Transverse colon (tissue), 4 donors: ENCODE data around the gene SLC19A1. TPM values are rescaled to one million over a fixed set of nuclear protein-coding genes. Genes with fewer than 3 reads are reported as not detected.

Experiments
- DNase-seq: peaks from one replicate; pipeline ENCODE4 v3.0.0-alpha.2; 2019
- H3K27ac ChIP-seq, 4 donors: fragments of 200-600 bp; sonication (generic); 2 replicates each; pipeline ENCODE4 v1.5.1; 2016 to 2018; ENCODE audit warnings: inconsistent platforms in 4 of 4
- H3K27me3 ChIP-seq: fragments of 200-600 bp; sonication (generic); 2 replicates; pipeline ENCODE4 v1.5.1; 2017; ENCODE audit warnings: inconsistent platforms
- H3K36me3 ChIP-seq, 4 donors: fragments of 200-600 bp; sonication (generic); 2 replicates each; pipeline ENCODE4 v1.5.1; 2017 to 2019; ENCODE audit warnings: inconsistent platforms in 4 of 4
- H3K4me1 ChIP-seq, 4 donors: fragments of 200-600 bp; sonication (generic); 2 replicates each; pipeline ENCODE4 v1.5.1; 2017 to 2020; ENCODE audit warnings: inconsistent platforms in 4 of 4
- H3K4me3 ChIP-seq, 4 donors: fragments of 200-600 bp; sonication (generic); 1 replicate in 1 of 4; 2 replicates in 3 of 4; pipeline versions ENCODE4 v1.5.1 to v1.6.1; 2017 to 2019; ENCODE audit warnings: inconsistent platforms in 4 of 4
- H3K9me3 ChIP-seq, 2 donors: fragments of 200-600 bp; sonication (generic); 2 replicates each; pipeline ENCODE4 v1.5.1; 2017 to 2019; ENCODE audit warnings: inconsistent platforms in 2 of 2
- CTCF ChIP-seq, 5 experiments: fragments of 200-600 bp in 3 of 5; fragments of 450-650 bp in 2 of 5; sonication (generic) in 3 of 5; IDR thresholded peaks; 1 replicate in 2 of 5; 2 replicates in 3 of 5; pipeline ENCODE4 v1.5.1; 2016 to 2017; ENCODE audit warnings: antibody characterized with exemption in 5 of 5, inconsistent platforms in 3 of 5, mild to moderate bottlenecking in 2 of 5, moderate library complexity in 1 of 5
- EP300 ChIP-seq: sonication (generic); formaldehyde crosslinking; IDR thresholded peaks from one replicate; pipeline ENCODE4 v1.6.1; 2017; ENCODE audit warnings: antibody characterized with exemption, low read depth
- POLR2A ChIP-seq: fragments of 450-650 bp; IDR thresholded peaks from one replicate; pipeline ENCODE4 v1.6.1; 2016; ENCODE audit warnings: antibody characterized with exemption, mild to moderate bottlenecking, moderate library complexity
- POLR2AphosphoS5 ChIP-seq, 3 donors: sonication (generic); formaldehyde crosslinking; IDR thresholded peaks; one replicate each; pipeline ENCODE4 v1.6.1; 2016; ENCODE audit warnings: antibody characterized with exemption in 3 of 3
- WGBS, 2 donors: methylation state at CpG; one replicate each; pipeline ENCODE4 v1.1.5; 2018; ENCODE audit warnings: low coverage in 1 of 2; 5-methylcytosine and 5-hydroxymethylcytosine counted together
- in situ Hi-C, 4 donors: fragments of 200-750 bp; cut with MboI; loops; one replicate each; pipeline versions ENCODE4 v1.15.0 to v1.15.1; 2017; ENCODE audit warnings: low sequenced_read_pairs in 3 of 4, low pct_ligation_motif_present in 1 of 4, low pct_unique_long_range_greater_than_20kb in 1 of 4
- intact Hi-C: fragments of 100-400 bp; cut with DNase I; formaldehyde crosslinking; loops from one replicate; pipeline ENCODE4 v1.15.1; 2023; ENCODE audit warnings: low total_unique reads
- total RNA-seq, 4 donors: library from RNA; depleted of rRNA; stranded (reverse); fragments of >200 nt; gene quantifications; one replicate each; pipeline ENCODE4 v1.1.0, GENCODE V29; 2016

SLC19A1 gene
- total RNA-seq, 4 donors from 2014 or later = 8.3 to 24.1 (median 17.3) TPM

DNA sequence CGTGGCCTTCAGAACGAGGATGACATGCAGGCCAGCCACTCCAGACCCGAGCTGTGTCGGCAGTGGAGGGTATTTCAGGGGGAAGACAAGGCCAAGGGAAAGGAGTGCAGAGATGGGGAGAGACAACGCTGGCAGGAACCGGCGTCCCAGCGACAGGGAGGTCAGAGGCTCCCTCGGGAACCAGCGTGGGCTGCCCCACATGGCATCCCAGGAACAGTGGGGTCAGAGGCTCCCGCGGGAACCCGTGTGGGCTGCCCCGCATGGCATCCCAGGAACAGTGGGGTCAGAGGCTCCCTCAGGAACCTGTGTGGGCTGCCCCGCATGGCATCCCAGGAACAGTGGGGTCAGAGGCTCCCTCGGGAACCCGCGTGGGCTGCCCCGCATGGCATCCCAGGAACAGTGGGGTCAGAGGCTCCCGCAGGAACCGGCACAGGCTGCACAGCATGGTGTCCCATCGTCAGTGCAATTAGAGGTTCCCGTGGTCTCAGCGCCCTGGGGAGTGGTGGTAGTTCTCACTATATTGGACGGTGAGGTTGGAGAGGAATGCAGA, 43.0 kb downstream of the SLC19A1 start:
- Histone ChIP-seq H3K9me3 (no peaks in the 10 kb centered on the region), H3K4me1 (no peaks in the 10 kb centered on the region), H3K4me3 (no peak overlapping the region), H3K36me3 (no peaks in the 10 kb centered on the region), H3K27ac (no peak overlapping the region), H3K27me3 (no peaks in the 10 kb centered on the region)
- in situ Hi-C loops (no loop called here), intact Hi-C loops (no loop called here)
- TF ChIP-seq POLR2A (no peak), CTCF (IDR thresholded peaks at IDR 0.05) (no peak), EP300 (no peak), POLR2AphosphoS5 (IDR thresholded peaks at IDR 0.05) (no peak)
- WGBS, 2 donors = 86% methylated on average over 25 of the region's 25 CpGs; no CpG with 5 or more reads in 1 of the 2 donors
- no peak for DNase-seq

DNA sequence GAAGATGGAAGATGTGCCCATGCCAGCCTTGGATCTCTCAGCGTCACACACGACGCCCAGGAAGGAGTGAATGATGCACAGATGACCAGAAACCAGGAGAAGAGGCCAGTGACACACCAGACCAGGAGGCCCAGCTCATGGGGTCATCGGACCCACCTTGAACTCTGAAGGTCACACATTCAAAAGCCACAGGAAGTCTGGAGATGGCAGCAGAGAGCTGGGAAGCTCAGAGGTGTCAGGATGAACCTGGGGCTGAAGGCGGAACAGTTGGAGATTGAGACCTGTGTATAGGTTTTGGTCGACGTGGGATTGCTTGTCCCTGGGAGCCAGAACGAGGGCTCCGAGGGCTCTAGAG, 43.6 kb downstream of the SLC19A1 start:
- in situ Hi-C loops = no loop called here
- no peak for TF ChIP-seq POLR2A
- no peak for TF ChIP-seq POLR2AphosphoS5 (IDR thresholded peaks at IDR 0.05)
- TF ChIP-seq EP300 = no peak
- no peak for TF ChIP-seq CTCF (IDR thresholded peaks at IDR 0.05)
- Histone ChIP-seq H3K9me3 (no peaks in the 10 kb centered on the region), H3K36me3 (no peaks in the 10 kb centered on the region), H3K27ac (no peak overlapping the region), H3K4me3 (no peak overlapping the region), H3K27me3 (no peaks in the 10 kb centered on the region), H3K4me1 (no peaks in the 10 kb centered on the region)
- DNase-seq = no peak
- intact Hi-C loops = no loop called here
- 57 to 83% methylated on average over 6 to 9 of the region's 9 CpGs for WGBS, 2 donors

DNA sequence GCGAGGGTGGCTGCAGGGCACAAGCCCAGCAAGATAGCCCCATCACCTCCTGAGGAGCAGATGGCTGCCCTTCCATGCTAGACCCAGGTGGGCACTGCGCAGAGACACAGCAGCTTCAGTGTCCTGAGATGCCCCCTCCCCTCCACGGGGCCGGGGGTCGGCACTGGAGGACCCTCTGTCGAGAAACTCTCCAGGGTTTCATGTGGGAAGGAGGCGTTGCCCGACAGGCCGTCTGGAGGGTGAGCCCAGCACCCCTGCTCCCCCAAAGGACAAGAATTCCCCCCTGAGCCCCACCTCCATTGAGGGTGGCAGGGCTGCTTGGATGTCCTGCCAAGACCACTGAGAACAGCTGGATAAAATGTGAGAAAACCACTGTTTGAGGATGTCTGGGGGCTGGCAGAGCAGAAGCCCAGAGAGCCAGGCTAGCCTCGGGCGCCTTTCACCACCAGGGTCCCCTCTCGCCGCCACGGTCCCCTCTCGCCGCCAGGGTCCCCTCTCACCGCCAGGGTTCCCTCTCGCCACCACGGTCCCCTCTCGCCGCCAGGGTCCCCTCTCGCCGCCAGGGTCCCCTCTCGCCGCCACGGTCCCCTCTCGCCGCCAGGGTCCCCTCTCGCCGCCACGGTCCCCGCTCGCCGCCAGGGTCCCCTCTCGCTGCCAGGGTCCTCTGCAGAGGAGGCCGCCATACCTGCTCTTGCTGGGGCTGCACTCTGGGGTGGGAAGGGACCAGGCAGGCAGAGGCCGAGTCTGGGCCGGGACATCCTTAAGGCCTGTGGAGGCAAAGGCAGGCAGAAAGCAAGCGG, 44.2 kb downstream of the SLC19A1 start:
- 92 to 95% methylated on average over 7 to 38 of the region's 39 CpGs for WGBS, 2 donors
- H3K27ac ChIP-seq = no peak overlapping the region
- H3K27me3 ChIP-seq = no peaks in the 10 kb centered on the region
- in situ Hi-C loops (no loop called here), intact Hi-C loops (no loop called here)
- H3K4me1 ChIP-seq = no peaks in the 10 kb centered on the region
- H3K36me3 ChIP-seq = no peaks in the 10 kb centered on the region
- no peak overlapping the region for H3K4me3 ChIP-seq
- no peaks in the 10 kb centered on the region for H3K9me3 ChIP-seq
- TF ChIP-seq POLR2A = no peak
- TF ChIP-seq CTCF (IDR thresholded peaks at IDR 0.05) = no peak
- TF ChIP-seq POLR2AphosphoS5 (IDR thresholded peaks at IDR 0.05) = no peak
- no peak for DNase-seq

GRCh38 chr21:45496968-45497845, 45.0 kb downstream of the SLC19A1 start:
- TF ChIP-seq POLR2AphosphoS5 (IDR thresholded peaks at IDR 0.05) = no peak
- TF ChIP-seq CTCF (IDR thresholded peaks at IDR 0.05) = no peak
- TF ChIP-seq EP300 = no peak
- TF ChIP-seq POLR2A = no peak
- Histone ChIP-seq H3K27ac (no peak overlapping the region), H3K27me3 (no peaks in the 10 kb centered on the region), H3K9me3 (no peaks in the 10 kb centered on the region), H3K4me3 (no peak overlapping the region), H3K36me3 (no peaks in the 10 kb centered on the region), H3K4me1 (no peaks in the 10 kb centered on the region)
- WGBS, 2 donors = 70% methylated on average over 16 of the region's 22 CpGs; no CpG with 5 or more reads in 1 of the 2 donors
- intact Hi-C loops (no loop called here), in situ Hi-C loops (no loop called here)
- no peak for DNase-seq
